ENCODE data around the gene KIAA1217.
"Not testable (repeated sequence)": the region's sequence is repeated elsewhere in the genome, so short reads cannot be mapped to it uniquely, and the experiment has no call there.

GRCh38 chr10:24350922-24351225 lies 141.9 kb downstream of the KIAA1217 start:
- TF ChIP-seq CTCF (conservative IDR thresholded peaks at IDR 0.05; ENCODE audit: low read depth, low read length); EZH2 (IDR thresholded peaks at IDR 0.05; ENCODE audit: borderline replicate concordance, low read depth, low read length, poor library complexity, severe bottlenecking): not testable (repeated sequence)
